ENCODE data around the gene APBA2. TPM values are rescaled to one million over a fixed set of nuclear protein-coding genes. Genes with fewer than 3 reads are reported as not detected.

Gene APBA2
- total RNA-seq, 3 donors from 2014 or later: 0.64 to 6.9 (median 5.0) TPM

DNA sequence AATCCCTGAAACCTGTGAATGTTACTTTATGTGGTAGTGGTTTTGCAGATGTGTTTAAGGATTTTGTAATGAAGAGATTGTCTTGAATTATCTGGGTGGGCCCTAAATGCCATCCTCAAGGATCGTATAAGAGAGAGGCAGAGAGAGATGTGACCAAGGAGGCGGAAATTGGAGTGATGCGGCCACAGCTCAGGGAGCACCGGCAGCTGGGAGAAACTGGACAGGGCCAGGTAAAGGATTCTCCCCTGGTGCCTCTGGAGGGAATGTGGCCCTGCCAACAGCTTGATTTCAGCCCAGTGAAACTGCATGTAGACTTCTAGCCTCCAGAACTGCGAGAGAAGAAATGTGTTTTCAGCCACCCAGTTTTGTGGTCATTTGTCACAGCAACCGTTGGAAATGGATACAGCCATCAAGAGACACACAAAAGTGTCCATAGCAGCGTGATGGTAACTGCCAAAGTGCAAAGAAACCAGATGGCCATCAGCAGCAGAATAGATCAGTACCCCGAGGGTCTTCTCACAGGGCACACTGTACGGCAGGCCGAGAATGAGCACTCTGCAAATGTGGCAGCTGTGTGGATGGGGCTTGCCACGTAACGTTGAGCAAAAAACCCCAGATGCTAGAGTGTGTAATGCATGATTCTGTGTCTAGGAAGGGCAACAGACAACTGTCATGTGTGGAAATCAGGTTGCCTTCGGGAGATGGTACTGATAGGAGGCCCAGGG lies 12.2 kb downstream of the APBA2 start:
- Histone ChIP-seq H3K36me3 (no peaks in the 10 kb centered on the region), H3K9me3 (no peaks in the 10 kb centered on the region), H3K4me1 (no peaks in the 10 kb centered on the region), H3K27ac (no peak overlapping the region), H3K27me3 (no peaks in the 10 kb centered on the region), H3K4me3 (no peak overlapping the region)
- DNase-seq (ENCODE audit: low spot score in 2 of 2): no peak
- TF ChIP-seq POLR2AphosphoS5 (IDR thresholded peaks at IDR 0.05) (no peak), CTCF (IDR thresholded peaks at IDR 0.05) (no peak), POLR2A (IDR thresholded peaks at IDR 0.05) (no peak)
- intact Hi-C loops (cut with DNase I; ENCODE audit: low total_unique reads): no loop called here

DNA sequence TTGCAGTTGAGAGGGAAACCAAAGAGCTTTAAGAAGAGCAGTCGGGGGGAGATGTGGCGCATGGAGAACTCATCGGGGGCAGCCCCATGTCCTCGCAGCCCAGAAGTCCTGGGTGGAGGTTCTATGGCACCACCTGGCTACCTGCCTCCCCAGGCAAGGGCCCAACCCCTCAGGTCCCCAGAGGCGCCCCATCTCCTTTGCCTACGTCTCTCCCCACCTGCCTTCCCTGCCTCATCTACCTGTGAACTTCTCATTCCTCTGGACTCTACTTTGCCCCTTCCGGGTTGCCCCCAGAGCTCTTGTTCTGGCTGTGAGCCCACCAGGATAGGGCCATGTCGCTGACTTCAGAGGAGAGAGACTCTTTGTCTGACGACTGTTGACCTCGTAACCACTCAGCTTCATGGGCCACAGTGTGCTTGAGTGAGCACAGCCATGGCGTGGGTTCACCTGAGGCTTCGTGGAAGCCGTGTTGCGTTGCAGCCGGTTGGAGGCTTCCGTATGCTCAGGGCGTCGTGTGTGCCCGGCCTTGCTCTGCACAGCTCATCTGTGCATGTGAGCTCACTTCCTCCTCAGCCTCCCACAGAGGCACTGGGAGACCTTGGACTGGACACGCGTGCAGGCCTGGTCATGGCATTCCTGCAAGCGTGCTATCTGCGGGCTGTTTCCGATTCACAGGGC lies 13.4 kb downstream of the APBA2 start:
- Histone ChIP-seq H3K4me1 (no peaks in the 10 kb centered on the region), H3K36me3 (no peaks in the 10 kb centered on the region), H3K4me3 (no peak overlapping the region), H3K27me3 (no peaks in the 10 kb centered on the region), H3K27ac (no peak overlapping the region), H3K9me3 (no peaks in the 10 kb centered on the region)
- intact Hi-C loops (cut with DNase I; ENCODE audit: low total_unique reads): no loop called here
- TF ChIP-seq POLR2A (IDR thresholded peaks at IDR 0.05) (no peak), POLR2AphosphoS5 (IDR thresholded peaks at IDR 0.05) (no peak), CTCF (IDR thresholded peaks at IDR 0.05) (no peak)
- no peak for DNase-seq (ENCODE audit: low spot score in 2 of 2)

- no peak for TF ChIP-seq POLR2A (IDR thresholded peaks at IDR 0.05)
- no peak for TF ChIP-seq CTCF (IDR thresholded peaks at IDR 0.05)
- no peak for TF ChIP-seq POLR2AphosphoS5 (IDR thresholded peaks at IDR 0.05)
- Histone ChIP-seq H3K27ac (peak overlapping the region in 1 of 2 donors; percentile 19), H3K27me3 (no peaks in the 10 kb centered on the region), H3K36me3 (no peaks in the 10 kb centered on the region), H3K9me3 (no peaks in the 10 kb centered on the region), H3K4me3 (no peak overlapping the region), H3K4me1 (no peaks in the 10 kb centered on the region)
- no peak for DNase-seq (ENCODE audit: low spot score in 2 of 2)
- intact Hi-C loops (cut with DNase I; ENCODE audit: low total_unique reads): no loop called here
Observed at GRCh38 chr15:28900041-28900891, 14.5 kb downstream of the APBA2 start.

GRCh38 chr15:28900892-28901586 lies 15.3 kb downstream of the APBA2 start:
- intact Hi-C loops (cut with DNase I; ENCODE audit: low total_unique reads): no loop called here
- Histone ChIP-seq H3K36me3 (no peaks in the 10 kb centered on the region), H3K27me3 (no peaks in the 10 kb centered on the region), H3K4me1 (no peaks in the 10 kb centered on the region), H3K9me3 (no peaks in the 10 kb centered on the region), H3K4me3 (no peak overlapping the region), H3K27ac (peak overlapping the region in 1 of 2 donors; percentile 19)
- TF ChIP-seq POLR2A (IDR thresholded peaks at IDR 0.05): no peak
- TF ChIP-seq CTCF (IDR thresholded peaks at IDR 0.05): no peak
- no peak for TF ChIP-seq POLR2AphosphoS5 (IDR thresholded peaks at IDR 0.05)
- DNase-seq (ENCODE audit: low spot score in 2 of 2): peak in 1 of 2 donors; percentile 41
